Activated CD4-positive, alpha-beta T cell treated with anti-CD3 and anti-CD28 coated beads for 24 hours (primary cell): Measurements from ENCODE around the gene DKC1.
"Not testable (repeated sequence)": the region's sequence is repeated elsewhere in the genome, so short reads cannot be mapped to it uniquely, and the experiment has no call there.

ENCODE experiments used
- DNase-seq, 2 donors: peaks; one replicate each; pipeline ENCODE4 v3.0.0-alpha.2; 2020; ENCODE audit warnings: low read depth in 2 of 2

DKC1 gene

DNA sequence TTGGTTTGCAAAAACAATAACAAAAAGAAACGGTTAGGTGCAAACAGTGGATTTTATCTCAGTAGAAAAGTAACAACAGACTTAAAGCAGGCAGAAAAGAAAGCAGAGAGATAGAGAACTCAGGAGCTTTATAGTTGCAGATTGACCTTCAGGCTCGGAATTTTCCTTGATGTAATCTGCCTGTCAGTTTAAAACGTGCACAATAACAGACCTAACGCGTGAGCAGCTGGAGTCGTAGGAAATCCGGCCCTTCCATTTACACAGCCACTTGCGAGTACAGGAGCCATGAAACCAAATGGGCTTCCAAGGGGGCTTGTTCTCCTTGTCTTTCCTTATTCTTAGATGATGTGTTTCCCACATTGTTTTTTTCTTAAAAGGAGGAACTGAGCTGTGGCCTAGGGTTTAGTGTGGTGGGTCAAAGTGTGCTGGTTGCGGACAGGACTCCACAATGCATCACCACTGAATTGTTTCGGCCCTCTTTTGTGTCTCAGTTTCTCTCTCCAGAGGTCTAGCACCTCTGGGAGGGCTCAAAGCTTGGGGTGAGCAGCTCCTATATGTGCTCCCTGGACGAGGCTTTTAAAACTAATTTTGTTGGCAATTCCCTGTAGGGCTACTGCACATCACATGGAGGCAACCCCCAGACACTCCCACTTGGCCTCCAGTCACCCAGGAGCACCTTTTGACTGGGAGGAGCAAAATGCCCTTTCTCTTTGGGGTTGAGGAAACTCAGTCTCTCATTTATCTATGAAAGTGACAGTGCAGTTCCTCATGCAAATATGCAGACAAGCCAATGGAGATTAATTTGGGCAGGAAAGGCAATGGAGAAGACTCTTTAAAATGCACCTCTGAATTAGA, 56.5 kb downstream of the DKC1 start:
- no peak for DNase-seq

DNA sequence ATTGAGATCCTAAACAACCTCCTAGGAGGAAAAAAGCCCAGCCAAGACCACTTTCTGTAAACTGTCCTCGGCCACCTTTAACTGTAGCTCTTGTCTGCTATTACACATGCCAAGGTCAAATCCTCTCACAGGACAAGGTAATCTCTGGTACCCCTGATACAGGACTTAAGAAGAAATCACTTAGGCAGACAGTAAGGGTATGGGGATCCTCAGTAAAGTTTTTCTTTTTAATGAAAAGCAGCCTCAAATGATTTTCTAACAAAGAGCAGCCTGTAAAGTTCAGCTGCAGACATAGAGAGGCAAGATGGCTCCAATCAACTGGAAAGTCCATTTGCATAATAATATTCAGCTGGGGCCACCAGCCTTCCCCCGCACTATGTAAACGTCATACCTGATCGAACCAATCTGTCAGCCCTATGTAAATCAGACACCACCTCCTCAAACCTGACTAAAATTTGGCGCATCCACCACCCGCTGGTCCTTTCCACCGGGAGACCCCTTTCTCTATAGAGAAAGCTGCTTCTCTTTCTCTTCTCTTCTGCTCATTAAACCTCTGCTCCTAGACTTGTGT, 57.2 kb downstream of the DKC1 start:
- no peak for DNase-seq

DNA sequence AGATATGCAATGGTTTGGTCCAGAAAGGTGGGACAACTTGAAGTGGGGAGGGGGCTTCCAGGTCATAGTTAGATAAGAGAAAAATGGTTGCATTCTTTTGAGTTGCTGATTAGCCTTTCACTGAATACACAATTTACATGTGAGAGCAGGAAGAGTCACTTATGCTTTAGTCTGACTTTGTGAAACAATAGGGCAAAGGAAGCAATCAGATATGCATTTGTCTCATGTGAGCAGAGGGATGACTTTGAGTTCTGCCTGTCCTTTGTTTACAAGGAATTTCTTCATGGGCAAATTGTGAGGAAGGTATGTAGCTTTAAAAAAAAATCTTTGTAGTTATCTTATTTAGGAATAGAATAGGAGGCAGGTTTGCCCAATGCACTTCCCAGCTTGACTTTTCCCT, 58.9 kb downstream of the DKC1 start:
- DNase-seq = no peak

DNA sequence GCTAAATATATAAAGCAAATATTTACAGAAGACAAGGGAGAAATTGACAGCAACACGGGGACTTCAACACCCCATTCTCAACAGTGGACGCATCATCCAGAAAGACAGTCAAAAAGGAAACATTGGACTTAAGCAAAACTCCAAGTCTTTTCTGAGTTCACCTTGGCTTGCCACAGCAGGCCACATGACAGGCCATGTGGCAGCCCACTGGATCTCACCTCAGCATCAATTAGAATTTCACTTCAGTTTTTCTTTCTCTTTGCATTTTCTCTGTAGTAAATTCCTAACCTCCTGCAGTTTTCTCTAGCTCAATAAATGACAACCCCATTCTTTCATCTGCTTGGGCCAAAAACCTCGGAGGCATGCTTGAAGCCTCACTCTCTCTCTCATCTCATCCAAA, 59.4 kb downstream of the DKC1 start:
- no peak for DNase-seq

DNA sequence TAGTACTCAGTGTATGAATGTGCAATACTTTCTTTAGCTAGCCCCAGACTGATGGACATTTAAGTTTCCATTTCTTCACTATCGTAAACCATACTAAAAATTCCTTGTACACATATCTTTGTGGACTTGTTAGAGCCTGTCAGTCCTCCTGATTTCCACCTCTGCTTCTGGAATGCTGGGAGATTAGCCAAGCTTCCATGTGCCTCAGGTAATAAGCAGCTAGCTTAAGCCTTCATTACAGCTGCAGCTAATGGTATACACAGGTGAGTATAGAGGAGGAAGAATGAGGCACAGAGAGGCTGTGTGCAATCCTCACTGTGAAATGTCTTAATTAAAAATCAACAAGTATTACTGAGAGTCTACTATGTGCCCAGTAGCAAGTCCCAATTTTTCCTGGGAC, 62.0 kb downstream of the DKC1 start:
- DNase-seq = no peak

DNA sequence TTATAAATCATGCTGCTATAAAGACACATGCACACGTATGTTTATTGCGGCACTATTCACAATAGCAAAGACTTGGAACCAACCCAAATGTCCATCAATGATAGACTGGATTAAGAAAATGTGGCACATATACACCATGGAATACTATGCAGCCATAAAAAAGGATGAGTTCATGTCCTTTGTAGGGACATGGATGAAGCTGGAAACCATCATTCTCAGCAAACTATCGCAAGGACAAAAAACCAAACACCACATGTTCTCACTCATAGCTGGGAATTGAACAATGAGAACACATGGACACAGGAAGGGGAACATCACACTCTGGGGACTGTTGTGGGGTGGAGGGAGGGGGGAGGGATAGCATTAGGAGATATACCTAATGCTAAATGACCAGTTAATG, 62.9 kb downstream of the DKC1 start:
- not testable (repeated sequence) for DNase-seq
